ENCODE data around the gene TTC28. TPM values are rescaled to one million over a fixed set of nuclear protein-coding genes. Genes with fewer than 3 reads are reported as not detected.

Gene TTC28
- total RNA-seq, 1 donor = 19.7 TPM

DNA sequence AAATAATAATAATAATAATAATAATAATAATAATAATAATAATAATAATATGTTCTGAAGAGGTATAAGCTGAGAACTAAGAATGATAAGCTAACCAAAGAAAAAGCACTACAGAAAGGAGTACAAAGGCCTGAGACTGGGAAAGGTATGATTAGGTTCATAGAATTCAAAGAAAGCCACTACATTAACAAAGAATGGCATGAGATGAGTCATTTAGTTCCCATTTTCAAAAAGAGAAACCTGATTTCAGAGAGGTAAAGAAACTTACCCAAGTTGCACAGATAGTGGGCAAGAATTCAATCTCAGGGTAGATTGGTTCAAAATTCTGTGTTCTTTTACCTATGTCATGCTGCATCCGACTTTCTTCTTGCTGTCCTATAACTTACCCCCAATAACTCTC is 350.9 kb downstream of the TTC28 start:
- no peak for DNase-seq (ENCODE audit: low read depth in 2 of 3, low spot score in 2 of 3)

GRCh38 chr22:28316014-28316413 is 363.6 kb downstream of the TTC28 start:
- DNase-seq (ENCODE audit: low read depth in 2 of 3, low spot score in 2 of 3) = no peak

GRCh38 chr22:28314959-28315358 is 364.7 kb downstream of the TTC28 start:
- no peak for DNase-seq (ENCODE audit: low read depth in 2 of 3, low spot score in 2 of 3)

DNA sequence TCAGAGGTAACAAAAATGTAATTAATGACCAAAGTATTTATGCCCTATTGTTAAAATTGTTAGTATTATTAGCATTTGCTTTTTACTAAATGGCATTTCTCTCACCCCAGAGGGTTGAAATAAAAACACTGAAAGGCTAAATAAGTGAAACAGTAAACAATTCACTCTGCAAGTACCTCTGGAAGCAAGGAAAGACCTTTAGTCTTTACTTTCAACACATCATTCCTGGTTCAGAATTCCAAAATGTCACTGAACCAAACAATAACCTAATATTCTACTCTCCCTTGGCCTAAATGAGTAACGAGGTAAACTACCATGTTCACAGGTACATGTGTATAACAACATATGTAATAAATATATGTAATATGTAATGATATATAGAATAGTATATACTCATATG is 369.3 kb downstream of the TTC28 start:
- DNase-seq (ENCODE audit: low read depth in 2 of 3, low spot score in 2 of 3) = no peak

DNA sequence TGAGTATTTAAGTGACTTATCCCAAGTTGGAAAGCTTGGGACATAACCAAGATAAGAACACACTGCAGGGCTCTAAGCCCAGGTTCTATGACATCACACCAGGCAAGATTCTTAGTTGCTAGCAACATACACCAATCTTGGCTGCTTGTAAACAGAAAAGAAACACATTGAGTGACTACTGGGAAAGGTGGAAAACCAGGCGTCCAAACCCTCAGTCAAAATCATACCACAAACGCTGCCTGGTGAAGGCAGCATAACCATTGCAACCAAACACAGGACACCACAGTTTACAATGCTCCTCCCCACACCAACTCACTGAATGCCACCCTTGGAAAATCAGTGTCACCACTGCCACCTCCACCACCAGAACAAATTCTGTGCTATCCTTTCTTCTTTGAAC is 379.9 kb downstream of the TTC28 start:
- no peak for DNase-seq (ENCODE audit: low read depth in 2 of 3, low spot score in 2 of 3)

DNA sequence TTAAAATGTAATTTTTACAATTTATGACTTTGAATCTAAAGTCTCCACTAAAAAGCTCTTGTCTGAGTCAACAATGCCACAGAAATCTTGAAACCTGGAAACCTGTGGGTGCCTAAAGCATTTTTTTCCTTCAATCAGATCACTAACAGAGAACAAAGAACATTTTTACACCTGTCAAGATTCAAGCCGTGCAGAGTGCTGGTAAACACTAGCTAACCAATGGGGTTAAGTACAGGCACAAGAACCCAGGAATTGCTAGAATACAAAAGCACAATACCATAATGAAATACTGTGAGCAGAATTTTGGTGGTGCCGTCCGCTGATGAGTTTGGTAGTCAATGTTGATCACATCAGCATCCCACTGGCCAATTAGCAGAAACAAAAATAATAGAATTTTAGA is 380.3 kb downstream of the TTC28 start:
- no peak for DNase-seq (ENCODE audit: low read depth in 2 of 3, low spot score in 2 of 3)

DNA sequence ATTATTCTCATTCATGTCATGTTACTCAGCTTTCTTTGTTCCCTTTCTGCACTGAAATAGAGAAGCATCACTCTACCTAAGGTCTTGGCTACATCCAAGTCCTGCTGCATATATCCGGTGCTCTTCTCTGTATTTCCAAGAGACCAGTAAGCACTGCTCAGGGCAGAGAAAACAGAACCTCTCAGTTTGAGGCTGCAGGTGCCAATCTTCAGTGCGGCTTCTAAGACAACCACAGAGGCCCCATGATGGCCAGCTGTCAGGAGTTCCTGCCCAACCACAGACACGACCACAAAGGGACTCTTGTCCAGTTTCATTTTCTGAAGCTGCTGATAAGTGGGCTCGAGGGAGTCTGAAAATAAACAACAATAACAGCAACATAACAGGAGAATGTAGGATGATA is 382.1 kb downstream of the TTC28 start:
- peak in 2 of 3 donors; percentile 30 to 67 for DNase-seq (ENCODE audit: low read depth in 2 of 3, low spot score in 2 of 3)

DNA sequence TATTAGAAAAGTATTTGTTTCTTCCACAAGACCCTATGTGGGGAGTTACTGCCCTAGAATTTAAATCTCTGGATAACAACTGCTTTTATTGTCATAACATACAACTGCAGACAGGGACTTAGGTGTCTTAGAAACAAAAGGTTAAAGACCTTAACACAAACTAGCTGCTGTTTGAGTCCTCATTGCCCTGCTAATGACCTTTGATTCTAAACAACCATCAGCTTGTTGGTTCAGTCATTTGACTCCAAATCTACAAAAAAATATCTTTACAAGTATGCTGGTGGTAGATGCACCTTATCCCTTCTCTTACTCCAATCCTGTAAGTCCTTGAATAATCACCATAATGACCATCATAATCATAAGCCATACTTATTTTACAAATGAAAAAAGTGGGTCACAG is 383.2 kb downstream of the TTC28 start:
- no peak for DNase-seq (ENCODE audit: low read depth in 2 of 3, low spot score in 2 of 3)

DNA sequence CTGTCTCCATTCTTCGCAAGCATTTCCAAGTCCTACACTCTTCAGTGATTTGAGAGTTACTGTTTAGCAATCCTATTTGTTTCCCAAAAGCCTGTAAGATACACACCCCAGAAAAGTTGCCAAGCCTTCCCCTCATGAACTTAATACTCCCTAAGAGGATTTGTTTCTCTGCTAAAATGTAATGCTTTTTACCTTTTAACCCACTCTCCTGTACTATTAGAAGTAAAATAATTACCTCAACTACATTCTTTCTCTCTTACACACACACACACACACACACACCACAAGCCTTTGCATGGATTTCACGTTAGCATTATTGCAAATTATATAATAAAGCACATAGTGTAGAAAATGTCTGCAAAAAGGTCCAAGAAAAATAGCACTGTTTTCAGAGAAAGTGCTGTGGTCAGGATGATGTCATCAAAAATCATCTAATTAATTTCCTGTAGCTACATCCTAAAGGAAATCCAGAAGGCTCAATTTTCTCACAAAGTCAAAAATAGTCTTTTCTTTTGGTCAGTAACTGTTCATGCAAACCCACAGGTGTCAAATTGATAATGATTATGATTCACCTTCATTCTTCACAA is 396.5 kb downstream of the TTC28 start:
- no peak for DNase-seq (ENCODE audit: low read depth in 2 of 3, low spot score in 2 of 3)

DNA sequence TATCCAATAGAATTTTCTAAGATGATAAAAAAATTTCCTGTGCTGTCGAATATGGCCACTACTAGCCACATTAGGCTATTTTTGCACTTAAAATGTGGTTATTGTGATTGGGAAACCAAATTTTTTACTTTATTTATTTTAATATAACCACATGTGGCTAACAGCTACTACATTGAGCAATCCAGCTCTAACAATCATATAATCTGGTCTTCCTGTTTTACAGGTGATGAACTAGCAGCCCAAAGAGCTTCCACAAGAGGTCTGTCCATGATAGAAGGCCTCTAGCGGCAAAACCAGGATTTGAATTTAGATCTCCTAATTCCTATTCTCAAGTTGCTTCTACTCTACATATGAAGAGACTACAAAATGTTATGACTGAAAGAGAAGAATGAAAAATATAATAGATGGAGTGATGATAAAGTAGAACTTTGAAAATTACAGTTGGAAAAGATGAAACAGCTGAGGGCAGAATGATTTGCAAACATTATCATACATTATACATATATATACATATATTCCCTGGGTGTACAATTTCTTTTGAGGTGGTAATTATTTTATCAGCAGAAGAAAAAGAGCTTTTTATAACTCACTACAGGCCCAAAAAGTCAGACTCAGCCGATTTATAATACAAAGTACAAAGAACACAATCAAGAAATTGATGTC is 397.1 kb downstream of the TTC28 start:
- DNase-seq (ENCODE audit: low read depth in 2 of 3, low spot score in 2 of 3) = no peak

DNA sequence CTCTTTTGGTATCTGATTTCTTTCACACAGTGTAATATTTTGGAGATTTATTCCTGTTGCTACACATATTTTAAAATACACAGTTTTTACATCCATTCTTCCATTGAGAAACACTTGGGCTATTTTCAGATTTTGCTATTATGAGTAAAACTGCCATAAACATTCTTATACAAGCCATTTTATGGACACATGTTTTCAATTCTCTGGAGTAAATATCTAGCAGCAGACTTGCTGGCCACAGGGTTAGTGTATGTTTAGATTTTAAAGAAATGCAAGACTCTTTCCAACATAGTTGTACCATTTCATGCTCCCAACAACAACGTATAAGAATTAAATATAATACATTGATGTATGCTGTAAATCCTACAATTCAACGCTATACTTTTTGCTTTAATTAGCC is 399.8 kb downstream of the TTC28 start:
- no peak for DNase-seq (ENCODE audit: low read depth in 2 of 3, low spot score in 2 of 3)

GRCh38 chr22:28269277-28269676 is 410.4 kb downstream of the TTC28 start:
- DNase-seq (ENCODE audit: low read depth in 2 of 3, low spot score in 2 of 3) = no peak

DNA sequence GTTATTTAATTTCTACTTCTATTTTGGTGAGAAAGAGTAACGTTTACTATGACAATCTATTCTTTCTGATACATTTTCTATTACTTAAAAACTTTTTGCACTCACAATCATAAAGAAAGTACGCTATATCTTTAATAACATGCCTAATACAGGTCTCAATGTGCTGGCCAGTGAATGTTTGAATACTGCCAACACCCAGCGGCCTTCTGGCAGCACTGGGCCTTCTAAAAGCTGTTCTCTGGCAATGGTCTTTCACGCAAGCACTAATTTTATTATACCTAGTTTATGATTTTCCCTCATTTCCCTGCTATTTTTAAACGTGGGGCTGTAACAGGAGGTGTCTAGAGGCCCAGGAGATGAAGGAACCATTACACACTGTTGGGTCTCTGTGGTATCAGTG is 410.8 kb downstream of the TTC28 start:
- DNase-seq (ENCODE audit: low read depth in 2 of 3, low spot score in 2 of 3) = no peak

DNA sequence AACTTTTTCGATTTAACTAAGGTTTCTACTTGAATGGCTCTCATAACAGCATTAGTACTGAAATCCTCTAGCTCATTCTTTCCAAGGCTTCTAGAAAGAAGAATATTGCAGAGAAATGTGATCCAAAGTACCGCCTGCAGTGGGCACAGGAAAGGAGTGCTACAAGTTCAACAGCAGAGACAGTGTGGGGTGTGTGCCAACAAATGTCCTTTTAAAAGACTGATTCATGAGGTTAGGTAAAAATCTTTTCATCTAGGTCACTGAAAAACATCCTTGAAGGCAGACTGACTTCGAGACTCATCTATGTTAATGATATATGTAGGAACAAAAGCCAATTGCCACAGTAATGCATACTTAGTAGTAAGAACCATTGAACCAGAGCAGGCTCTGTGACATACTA is 411.5 kb downstream of the TTC28 start:
- DNase-seq (ENCODE audit: low read depth in 2 of 3, low spot score in 2 of 3) = no peak

DNA sequence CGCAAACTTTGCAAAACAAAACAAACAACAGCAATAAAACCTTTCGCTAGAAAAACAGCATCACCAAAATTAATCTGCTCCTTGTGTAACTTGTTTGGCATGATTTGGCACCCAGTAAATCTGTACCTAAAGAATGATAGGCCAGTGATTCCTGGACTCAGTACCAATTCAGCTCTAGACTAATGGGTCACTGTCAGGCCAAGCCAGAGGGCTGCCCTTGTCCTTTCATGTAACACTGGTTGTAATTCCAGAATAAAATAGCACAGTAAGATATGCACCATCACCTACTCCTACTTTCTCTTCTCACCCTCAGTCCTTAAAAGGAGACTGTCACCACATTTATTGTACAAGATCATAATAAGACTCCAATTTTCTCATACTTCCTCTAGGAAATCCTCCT is 419.0 kb downstream of the TTC28 start:
- DNase-seq (ENCODE audit: low read depth in 2 of 3, low spot score in 2 of 3) = no peak

GRCh38 chr22:28259774-28260312 is 419.8 kb downstream of the TTC28 start:
- no peak for DNase-seq (ENCODE audit: low read depth in 2 of 3, low spot score in 2 of 3)

GRCh38 chr22:28254396-28254795 is 425.2 kb downstream of the TTC28 start:
- no peak for DNase-seq (ENCODE audit: low read depth in 2 of 3, low spot score in 2 of 3)

DNA sequence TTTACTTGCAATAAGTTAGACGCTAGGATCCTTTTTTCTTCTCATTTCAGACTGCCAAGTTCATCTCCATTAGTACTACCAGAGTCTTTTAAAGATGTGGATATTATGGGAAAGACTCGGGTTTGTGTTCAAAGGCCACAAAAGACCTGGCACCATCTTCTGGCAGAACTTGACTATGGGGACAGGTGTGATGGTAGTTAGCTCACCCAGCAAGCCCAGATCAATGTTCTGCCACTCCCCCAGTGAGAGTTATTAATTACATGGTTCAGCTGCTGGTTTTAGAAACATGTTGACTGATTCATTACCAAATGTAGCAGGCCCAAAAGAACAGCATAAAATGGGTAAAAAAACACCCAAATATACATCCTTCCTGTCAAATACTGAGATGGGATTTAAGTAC is 427.1 kb downstream of the TTC28 start:
- no peak for DNase-seq (ENCODE audit: low read depth in 2 of 3, low spot score in 2 of 3)

GRCh38 chr22:28250036-28250695 is 429.5 kb downstream of the TTC28 start:
- DNase-seq (ENCODE audit: low read depth in 2 of 3, low spot score in 2 of 3) = no peak

GRCh38 chr22:28249402-28249801 is 430.2 kb downstream of the TTC28 start:
- DNase-seq (ENCODE audit: low read depth in 2 of 3, low spot score in 2 of 3) = no peak

DNA sequence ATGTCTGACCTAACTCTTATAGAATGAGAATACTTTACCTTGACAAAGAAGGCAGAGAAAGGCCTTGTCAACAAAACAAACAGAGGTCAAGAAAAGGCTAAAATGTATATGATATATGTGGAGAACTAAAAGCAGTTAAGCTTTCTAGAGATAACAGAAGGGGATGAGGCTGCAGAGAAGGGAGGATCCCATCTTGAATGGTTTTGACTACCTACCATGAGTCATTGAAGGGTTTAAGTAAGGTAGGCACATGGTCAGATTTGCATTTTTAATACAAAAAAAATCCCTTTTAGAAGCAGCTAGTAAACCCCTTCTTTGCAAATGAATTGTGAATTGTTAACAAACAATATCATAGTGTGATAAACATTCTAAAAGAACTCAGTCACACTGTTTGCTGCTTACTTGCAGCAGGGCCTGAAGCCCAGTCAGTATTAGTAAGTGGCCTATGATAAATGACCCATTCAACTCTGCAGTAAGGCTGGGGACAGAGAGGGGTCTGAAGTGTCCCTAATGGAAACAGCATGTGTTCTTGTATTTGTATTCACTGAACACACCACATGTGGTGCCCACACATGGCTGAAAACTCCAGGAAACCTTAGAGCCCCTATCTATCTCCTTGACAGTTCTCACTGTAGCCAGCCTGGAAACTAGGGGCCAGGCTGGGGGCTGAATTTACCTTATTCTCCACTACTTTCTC is 431.8 kb downstream of the TTC28 start:
- DNase-seq (ENCODE audit: low read depth in 2 of 3, low spot score in 2 of 3) = no peak

Data from hematopoietic multipotent progenitor cell (in vitro differentiated cells).